Stimulated activated CD4-positive, alpha-beta T cell treated with anti-CD3 and anti-CD28 coated beads, Interleukin-1b, Interleukin-23, amount 100 ng/mL, for 24 hours (primary cell): ENCODE measurements around the gene SLC6A4.
A peak's percentile ranks its signal among the peaks of the same experiment; 100 is the strongest.

Experiments used
- DNase-seq, 4 experiments: peaks; one replicate each; pipeline ENCODE4 v3.0.0-alpha.2; 2020; ENCODE audit warnings: low read depth in 4 of 4, low spot score in 1 of 4

SLC6A4 gene

DNA sequence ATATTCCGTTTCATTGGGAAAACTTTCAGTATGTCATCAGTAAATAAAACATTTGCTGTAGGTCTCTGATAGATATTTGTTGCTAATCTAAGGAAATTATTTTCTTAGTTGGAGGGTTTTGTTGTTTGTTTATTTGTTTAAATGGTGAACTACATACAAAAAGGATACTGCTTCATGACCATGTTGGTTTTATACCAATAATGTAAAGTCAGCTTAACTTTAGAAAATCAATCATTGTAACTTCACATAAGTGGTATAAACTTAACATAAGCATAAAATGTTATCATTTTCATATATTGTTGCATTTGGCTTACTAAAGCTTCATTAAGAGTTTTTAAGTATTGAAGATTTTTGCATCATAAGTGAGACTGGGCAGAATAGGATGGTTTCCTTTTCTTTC lies 60.9 kb downstream of the SLC6A4 start:
- DNase-seq = no peak

DNA sequence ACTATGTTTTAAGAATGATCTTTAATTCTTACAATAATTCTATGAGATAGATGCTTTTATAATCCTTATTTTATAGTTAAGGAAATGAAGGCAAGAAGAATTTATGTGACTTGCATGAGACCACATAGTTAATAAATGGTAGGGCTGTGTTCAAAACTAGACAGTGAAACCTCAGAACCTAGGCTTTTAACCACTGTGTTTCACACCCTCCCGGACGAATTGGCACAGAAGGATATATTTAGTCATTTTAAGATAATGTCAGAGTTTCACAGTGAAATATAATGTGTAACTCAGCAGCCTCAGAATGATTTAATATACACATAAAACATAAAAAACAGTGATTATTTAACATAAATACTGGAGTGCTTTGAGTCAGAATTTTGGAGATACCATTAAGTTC lies 61.8 kb downstream of the SLC6A4 start:
- no peak for DNase-seq

DNA sequence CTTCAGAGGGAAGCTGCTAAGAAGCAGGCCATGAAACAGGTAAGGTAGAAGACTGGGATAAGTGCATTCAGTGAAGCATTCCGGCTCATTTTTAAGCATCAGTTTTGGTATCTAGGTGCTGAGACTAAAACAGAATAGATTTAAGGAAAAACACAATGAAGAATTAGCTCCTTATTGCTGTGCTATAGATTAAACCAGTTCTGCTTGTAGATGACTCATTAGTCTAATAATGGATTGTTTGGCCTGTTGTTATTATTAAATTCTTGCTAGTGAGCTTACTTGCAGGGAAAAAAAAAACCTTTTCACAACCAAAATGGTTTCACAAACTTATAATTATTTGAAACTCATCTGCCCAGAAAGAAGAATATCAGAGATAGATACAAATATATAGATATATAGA lies 62.9 kb downstream of the SLC6A4 start:
- no peak for DNase-seq

DNA sequence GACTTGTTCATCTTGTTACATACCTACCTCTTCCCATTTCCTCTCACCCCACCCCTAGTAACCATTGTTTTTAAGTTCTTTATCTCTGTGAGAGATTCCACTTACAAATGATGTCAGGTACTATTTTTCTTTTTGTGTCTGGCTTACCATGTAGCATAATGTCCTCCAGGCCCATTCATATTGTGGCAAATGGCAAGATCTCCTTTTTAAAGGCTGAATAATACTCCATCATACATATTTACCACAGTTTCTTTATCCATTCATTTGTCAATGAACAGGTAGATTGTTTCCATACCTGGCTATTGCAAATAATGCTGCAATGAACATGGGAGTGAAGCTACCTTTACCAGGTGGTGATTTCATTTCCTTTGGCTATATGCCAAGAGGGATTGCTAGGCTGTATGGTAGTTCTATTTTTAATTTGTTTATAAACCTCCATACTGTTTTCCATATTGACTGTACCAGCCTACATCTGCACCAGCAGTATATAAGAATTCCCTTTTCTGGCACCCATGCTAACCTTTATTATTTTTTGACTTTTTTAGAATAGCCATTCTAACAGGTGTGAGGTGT lies 65.0 kb downstream of the SLC6A4 start:
- no peak for DNase-seq

DNA sequence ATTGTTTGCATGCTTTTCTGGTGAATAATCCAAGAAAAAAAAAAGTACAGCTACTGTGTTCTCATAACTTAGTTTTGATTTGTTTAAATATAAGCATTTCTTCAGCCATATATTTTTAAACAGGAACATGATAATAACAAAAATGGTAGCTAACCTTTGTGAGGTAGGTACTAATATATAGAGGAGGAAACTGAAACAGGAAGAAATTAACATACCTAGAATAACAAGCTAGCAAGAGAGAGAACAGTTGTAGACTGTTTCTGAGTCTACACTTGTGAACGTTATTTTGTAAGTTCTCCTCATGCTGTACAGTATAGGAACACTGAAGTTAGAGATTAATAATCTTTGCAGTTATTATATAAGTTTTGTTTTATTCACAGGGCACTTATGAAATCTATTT lies 69.5 kb downstream of the SLC6A4 start:
- no peak for DNase-seq

DNA sequence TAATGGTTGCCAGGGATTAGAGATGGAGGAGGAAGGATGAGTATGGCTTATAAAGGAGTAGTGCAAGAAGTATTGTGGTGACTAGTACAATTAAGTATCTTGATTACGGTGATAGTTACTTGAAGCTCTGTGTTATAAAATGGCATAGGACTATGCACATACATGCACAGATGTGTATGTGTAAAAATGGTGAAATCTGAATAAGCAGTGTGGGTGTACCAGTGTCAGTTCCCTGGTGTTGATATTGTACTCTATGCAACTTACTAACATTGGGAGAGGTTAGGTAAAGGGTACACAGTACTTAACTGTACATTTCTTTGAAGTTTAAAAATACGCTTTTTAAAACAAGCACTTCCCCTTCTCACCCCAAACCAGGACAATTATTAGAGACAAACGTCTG lies 70.3 kb downstream of the SLC6A4 start:
- no peak for DNase-seq

DNA sequence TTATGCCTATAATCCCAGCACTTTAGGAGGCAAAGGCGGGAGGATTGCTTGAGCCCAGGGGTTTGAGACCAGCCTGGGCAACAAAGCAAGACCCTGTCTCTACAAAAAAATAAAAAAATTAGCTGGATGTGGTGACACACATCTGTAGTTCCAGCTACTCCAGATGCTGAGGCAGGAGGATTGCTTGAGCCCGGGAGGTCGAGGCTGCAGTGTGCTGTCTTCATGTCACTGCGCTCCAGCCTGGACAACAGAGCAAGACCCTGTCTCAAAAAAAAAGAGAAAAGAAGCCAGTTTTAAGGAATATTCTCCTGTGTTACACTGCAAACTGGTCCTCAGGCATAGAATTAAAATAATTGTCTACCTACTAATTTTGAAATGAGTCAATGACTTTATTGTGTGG lies 71.0 kb downstream of the SLC6A4 start:
- DNase-seq = no peak

DNA sequence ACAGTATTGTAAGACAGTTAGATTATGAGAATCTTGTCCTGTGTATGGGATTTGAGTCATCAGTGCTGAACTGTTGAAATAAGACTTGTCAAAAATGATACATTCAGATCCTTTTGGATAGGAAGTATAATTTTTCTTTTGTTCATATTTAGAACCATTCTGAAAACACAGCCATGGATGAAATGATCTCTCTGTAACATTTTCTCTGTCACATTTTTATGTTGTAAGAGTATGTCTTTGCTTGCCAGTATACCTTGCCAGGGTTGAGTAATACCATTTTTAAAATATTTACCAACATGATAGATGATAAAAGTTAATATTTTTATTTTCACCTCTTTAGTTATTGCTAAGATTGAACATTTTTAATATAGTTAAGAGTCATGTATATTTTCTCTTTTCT lies 73.9 kb downstream of the SLC6A4 start:
- DNase-seq = no peak

DNA sequence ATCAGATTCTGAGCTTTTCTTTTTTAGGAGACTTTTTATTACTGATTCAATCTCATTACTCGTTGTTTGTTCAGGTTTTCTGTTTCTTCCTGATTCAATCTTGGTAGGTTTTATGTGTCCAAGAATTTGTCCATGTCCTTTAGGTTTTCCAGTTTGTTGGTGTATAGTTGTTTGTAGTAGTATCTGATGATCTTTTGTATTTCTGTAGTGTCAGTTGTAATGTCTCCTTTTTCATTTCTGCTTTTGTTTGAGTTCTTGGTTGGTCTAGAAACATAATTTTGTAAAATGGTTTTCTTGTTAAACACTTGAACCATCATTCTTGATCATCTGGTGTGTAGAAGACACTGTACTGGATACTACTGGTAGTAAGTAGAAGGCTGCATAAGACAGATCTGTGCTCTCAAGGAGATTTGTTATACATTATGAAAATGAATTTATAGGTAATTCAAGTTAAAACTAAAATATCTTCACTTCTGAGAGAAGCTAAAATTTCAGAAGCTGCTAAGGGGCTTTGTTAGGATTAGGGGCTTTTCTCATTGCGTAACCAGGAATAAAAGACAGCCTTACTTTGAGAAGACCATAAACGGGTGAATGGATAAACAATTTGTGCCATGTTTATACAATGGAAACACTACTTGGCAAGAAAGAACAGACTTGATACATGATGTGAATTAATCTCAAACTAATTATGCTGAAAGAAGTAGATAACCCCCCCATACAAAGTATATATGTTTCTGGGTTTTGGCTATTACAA lies 74.9 kb downstream of the SLC6A4 start:
- DNase-seq = no peak

DNA sequence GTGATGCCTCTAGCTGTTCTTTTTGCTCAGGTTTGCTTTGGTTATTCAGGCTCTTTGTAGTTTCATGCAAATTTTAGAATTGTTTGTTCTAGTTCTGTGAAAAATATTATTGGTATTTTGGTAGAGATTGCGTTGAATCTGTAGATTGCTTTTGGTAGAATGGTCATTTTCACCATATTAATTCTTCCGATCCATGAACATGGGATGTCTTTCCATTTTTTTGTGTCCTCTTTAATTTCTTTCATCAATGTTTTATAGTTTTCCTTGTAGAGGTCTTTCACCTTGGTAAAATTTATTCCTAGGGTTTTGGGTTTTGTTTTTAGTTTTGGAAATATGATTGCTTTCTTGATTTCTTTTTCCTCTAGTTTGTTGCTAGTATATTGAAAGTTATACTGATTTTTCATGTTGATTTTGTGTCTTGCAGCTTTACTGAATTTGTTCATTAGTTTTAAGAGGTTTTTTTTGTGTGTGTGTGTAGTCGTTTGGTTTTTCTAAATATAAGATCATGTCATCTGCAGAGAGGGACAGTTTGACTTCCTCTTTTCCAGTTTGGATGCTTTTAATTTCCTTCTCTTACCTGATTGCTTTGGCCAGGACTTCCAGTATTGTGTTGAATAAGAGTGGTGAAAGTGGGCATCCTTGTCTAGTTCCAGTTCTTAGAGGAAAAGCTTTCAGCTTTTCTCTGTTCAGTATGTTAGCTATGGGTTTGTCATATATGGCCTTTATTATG lies 76.4 kb downstream of the SLC6A4 start:
- DNase-seq = no peak

DNA sequence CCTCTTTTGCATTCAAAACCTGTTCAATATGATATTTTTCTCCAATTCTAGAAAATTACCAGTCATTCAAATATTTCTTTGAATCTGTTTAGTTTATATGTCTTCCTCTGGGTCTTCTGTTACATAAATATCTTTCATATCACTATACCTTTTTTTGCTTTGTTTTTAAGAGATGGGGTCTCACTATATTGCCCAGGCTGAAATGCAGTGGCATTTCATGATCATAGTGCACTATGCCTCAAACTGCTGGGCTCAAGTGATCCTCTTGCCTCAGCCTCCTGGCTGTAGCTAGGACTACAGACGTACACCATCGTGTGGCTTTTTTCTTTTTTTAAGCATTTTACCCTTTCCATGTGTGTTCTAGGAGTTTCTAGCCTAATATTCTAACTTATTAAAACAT lies 80.1 kb downstream of the SLC6A4 start:
- no peak for DNase-seq

DNA sequence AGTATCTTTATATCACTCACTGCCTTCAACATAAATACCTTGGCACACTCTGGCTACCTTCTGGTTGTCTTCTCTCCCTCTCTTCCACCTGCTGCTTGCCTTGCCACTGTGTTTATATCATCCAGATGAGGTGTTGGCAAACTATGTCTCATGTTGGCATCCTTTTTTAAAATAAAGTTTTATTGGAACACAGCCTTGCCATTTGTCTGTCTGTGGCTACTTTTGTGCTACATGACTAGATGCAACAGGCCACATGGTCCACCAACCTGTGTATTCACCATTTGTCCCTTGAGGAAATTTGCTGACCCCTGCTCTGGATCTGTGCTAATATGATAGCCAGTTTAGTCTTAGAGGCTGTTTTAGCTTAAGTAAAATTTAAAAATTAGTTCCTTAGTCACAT lies 82.0 kb downstream of the SLC6A4 start:
- DNase-seq = no peak

DNA sequence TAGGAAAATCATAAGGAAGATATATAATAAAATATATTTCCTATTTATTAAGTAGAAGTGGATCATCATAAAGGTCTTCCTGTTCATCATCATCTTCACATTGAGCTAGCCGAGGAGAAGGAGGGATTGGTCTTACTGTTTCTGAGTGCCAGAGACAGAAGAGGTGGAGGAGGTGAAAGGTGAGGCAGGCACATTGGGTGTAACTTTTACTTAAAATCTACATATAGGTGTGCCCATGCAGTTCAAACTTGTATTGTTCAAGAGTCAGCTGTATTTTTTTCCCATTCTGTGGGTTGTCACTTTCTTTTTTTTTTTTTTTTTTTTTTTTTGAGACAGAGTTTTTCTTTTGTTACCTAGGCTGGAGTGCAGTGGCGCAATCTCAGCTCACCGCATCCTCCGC lies 84.0 kb downstream of the SLC6A4 start:
- DNase-seq = no peak

DNA sequence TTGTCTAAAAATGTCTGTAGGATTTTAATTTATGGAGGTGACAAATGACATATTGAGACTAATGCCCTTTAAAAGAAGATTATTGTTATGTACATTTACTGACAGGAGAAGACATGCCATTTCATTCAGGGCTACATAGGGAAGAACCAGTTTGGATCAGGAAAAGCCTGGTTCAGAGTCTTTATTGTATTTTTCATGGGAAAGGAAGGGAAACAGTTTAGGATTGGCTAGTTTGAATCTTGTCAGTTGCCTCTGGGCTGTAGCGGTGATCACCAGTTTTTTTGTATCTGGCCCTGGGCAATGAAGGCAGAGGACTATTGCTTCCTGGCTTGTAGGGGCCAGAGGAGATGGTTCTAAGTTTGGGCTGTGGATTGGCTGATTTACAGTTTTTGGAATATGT lies 87.1 kb downstream of the SLC6A4 start:
- no peak for DNase-seq

DNA sequence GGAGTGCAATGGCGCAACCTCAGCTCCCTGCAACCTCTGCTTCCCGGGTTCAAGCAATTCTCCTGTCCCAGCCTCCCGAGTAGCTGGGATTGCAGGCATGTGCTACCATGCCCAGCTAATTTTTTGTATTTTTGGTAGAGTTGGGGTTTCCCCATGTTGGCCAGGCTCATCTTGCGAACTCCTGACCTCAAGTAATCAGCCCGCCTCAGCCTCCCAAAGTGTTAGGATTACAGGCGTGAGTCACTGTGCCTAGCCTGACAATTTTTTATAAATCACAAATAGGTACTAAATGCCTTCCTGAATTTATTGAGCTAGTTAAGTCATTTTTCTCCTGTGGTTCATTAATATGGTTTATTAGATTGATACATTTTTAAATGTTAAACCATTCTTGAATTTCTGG lies 87.6 kb downstream of the SLC6A4 start:
- DNase-seq = peak in 1 of 4 experiments; percentile 11
